T-cell (primary cell): Measurements from ENCODE around the gene GPATCH4. TPM values are rescaled to one million over a fixed set of nuclear protein-coding genes. Genes with fewer than 3 reads are reported as not detected.

Experiments
- ATAC-seq, 4 experiments: fragments of 200-7000 bp in 3 of 4; fragments of 150-1000 bp in 1 of 4; cut with Tn5 transposase; replicated peaks in 1 of 4; 1 replicate in 3 of 4; 2 replicates in 1 of 4; pipeline ENCODE4 v1.10.0; 2021; ENCODE audit warnings: moderate library complexity in 3 of 4, mild to moderate bottlenecking in 2 of 4, moderate number of reproducible peaks in 1 of 4
- CTCF ChIA-PET, 2 donors: fragments of 300-600 bp; sonication (Branson Sonifier 250); formaldehyde crosslinking; loops; one replicate each; lab custom pipeline; 2022; ENCODE audit warnings: antibody characterized with exemption in 2 of 2; lab: Charles Lee
- POLR2A ChIA-PET, 2 donors: fragments of 300-600 bp; sonication (Branson Sonifier 250); formaldehyde crosslinking; loops; one replicate each; lab custom pipeline; 2022; ENCODE audit warnings: antibody characterized with exemption in 2 of 2; lab: Charles Lee
- DNase-seq, 35 experiments: peaks; one replicate each; pipeline versions ENCODE4 v3.0.0 to v3.0.0-alpha.2; 2013 to 2023
- H3K27ac ChIP-seq: one replicate; pipeline ENCODE4 v1.5.1; 2013; ENCODE audit warnings: low read length
- H3K27me3 ChIP-seq, 2 experiments: replicated peaks in 1 of 2; 1 replicate in 1 of 2; 2 replicates in 1 of 2; pipeline versions ENCODE4 v1.6.1 to v1.7.0; 2013; ENCODE audit warnings: low read length in 1 of 2, mixed read lengths in 1 of 2; ENCODE audit not compliant: control insufficient read depth in 2 of 2, insufficient read depth in 2 of 2; ENCODE audit errors: extremely low read depth in 1 of 2
- H3K36me3 ChIP-seq, 2 donors: 1 replicate in 1 of 2; 2 replicates in 1 of 2; pipeline versions ENCODE4 v1.6.1 to v1.7.0; 2013; ENCODE audit warnings: low read length in 1 of 2; ENCODE audit not compliant: control insufficient read depth in 2 of 2, insufficient read depth in 1 of 2; ENCODE audit errors: extremely low read depth in 1 of 2
- H3K4me1 ChIP-seq, 2 experiments: 1 replicate in 1 of 2; 2 replicates in 1 of 2; pipeline versions ENCODE4 v1.6.1 to v1.7.0; 2013; ENCODE audit warnings: low read length in 2 of 2, mixed read lengths in 1 of 2; ENCODE audit not compliant: insufficient read depth in 2 of 2, control insufficient read depth in 1 of 2; ENCODE audit errors: extremely low read depth in 1 of 2
- H3K4me3 ChIP-seq, 2 donors: 1 replicate in 1 of 2; 2 replicates in 1 of 2; pipeline versions ENCODE4 v1.5.1 to v1.7.0; 2013; ENCODE audit warnings: mild to moderate bottlenecking in 2 of 2, low read length in 1 of 2, moderate library complexity in 1 of 2; ENCODE audit not compliant: control insufficient read depth in 1 of 2; ENCODE audit errors: extremely low read depth in 1 of 2
- H3K9me3 ChIP-seq: 2 replicates; pipeline ENCODE4 v1.7.0; 2013
- H3K27ac Mint-ChIP-seq, 2 donors: one replicate each; pipeline ENCODE4 v1.8.0; 2020 to 2021; ENCODE audit warnings: mild to moderate bottlenecking in 2 of 2, mixed read lengths in 2 of 2
- H3K27me3 Mint-ChIP-seq, 2 donors: one replicate each; pipeline ENCODE4 v1.8.0; 2021 to 2022; ENCODE audit warnings: mixed read lengths in 2 of 2
- H3K36me3 Mint-ChIP-seq: one replicate; pipeline ENCODE4 v1.8.0; 2021; ENCODE audit warnings: mixed read lengths
- H3K4me1 Mint-ChIP-seq, 3 donors: one replicate each; pipeline ENCODE4 v1.8.0; 2020 to 2022; ENCODE audit warnings: mixed read lengths in 3 of 3, mild to moderate bottlenecking in 1 of 3
- H3K4me3 Mint-ChIP-seq, 3 donors: one replicate each; pipeline ENCODE4 v1.8.0; 2020 to 2022; ENCODE audit warnings: mild to moderate bottlenecking in 3 of 3, mixed read lengths in 3 of 3, moderate library complexity in 3 of 3
- H3K9me3 Mint-ChIP-seq, 3 donors: one replicate each; pipeline ENCODE4 v1.8.0; 2020 to 2022; ENCODE audit warnings: mixed read lengths in 3 of 3
- WGBS: methylation state at CpG from one replicate; pipeline ENCODE4 v1.1.5; 2013; ENCODE audit warnings: missing lambda C conversion rate; ENCODE audit not compliant: insufficient coverage; 5-methylcytosine and 5-hydroxymethylcytosine counted together
- total RNA-seq, 35 experiments: library from RNA in 6 of 35; stranded (reverse) in 6 of 35; fragments of 120-200 nt in 1 of 35; gene quantifications; one replicate each; pipeline versions ENCODE4 v1.2.1 to v1.2.4 and lab custom pipeline; 2013 to 2026

The GPATCH4 gene
- total RNA-seq (10 to 100 TPM; 34.3 to 41.6 (median 40.6) TPM), total RNA-seq (lab: John Stamatoyannopoulos, UW) (28.6 to 244 (median 39.3) reads per million in 29 experiments)
- 26.7 TPM for total RNA-seq (2013)

GRCh38 chr1:156601122-156601830 lies at the start of gene GPATCH4:
TSS of gene GPATCH4 (minus strand) at chr1:156601479.
- CTCF ChIA-PET, result interaction anchor here in 1 of 2 donors (0.6 to 1.3 kb wide), 8 partner anchors 8 to 275 kb away, joined by 3 to 4 read pairs (median 3); partner anchors contain the start of gene NAXE
- H3K36me3 Mint-ChIP-seq, result peaks cover 17% of the 10 kb centered on the region
- 0% methylated on average over 27 of the region's 35 CpGs for WGBS
- Histone ChIP-seq H3K27ac (peak within 1 kb of the TSS; percentile 77), H3K36me3 (peaks cover 8 to 27% of the 10 kb centered on the region in 2 donors), H3K4me3 (peak within 1 kb of the TSS; percentile 96 to 99), H3K4me1 (peaks cover 12 to 33% of the 10 kb centered on the region in 2 experiments), H3K9me3 (no peaks in the 10 kb centered on the region), H3K27me3 (no peaks in the 10 kb centered on the region)
- ATAC-seq (peak; percentile 86 to 90 (median 88)), DNase-seq (peak; percentile 43 to 82 (median 60))
- H3K4me3 Mint-ChIP-seq, result peak within 1 kb of the TSS; percentile 79 to 100 (median 99)
- H3K27me3 Mint-ChIP-seq, result no peaks in the 10 kb centered on the region
- peaks cover 26 to 35% (median 35%) of the 10 kb centered on the region in 3 donors for H3K4me1 Mint-ChIP-seq
- H3K27ac Mint-ChIP-seq, result peak within 1 kb of the TSS; percentile 93 to 97
- no peaks in the 10 kb centered on the region for H3K9me3 Mint-ChIP-seq
- POLR2A ChIA-PET, result interaction anchor here in 1 of 2 donors (0.6 kb wide), 1 partner anchor 100 kb away, joined by 5 read pairs; no protein-coding TSS in a partner anchor

GRCh38 chr1:156648951-156649350 lies 47.7 kb upstream of the GPATCH4 start:
- H3K4me1 ChIP-seq, result peaks cover 0 to 3% of the 10 kb centered on the region in 2 experiments
- no peaks in the 10 kb centered on the region for H3K9me3 ChIP-seq
- H3K27me3 Mint-ChIP-seq, result peaks cover 72 to 88% of the 10 kb centered on the region in 2 donors
- ATAC-seq (no peak), DNase-seq (no peak)
- CTCF ChIA-PET, result interaction anchor here (0.6 to 1.5 kb wide), 5 partner anchors 9 to 38 kb away, joined by 3 to 6 read pairs (median 3); no protein-coding TSS in a partner anchor
- no peaks in the 10 kb centered on the region for H3K36me3 Mint-ChIP-seq
- no peak overlapping the region for H3K27ac Mint-ChIP-seq
- POLR2A ChIA-PET, result no interaction called here
- H3K27me3 ChIP-seq, result peaks cover 11 to 94% of the 10 kb centered on the region in 2 experiments
- no peaks in the 10 kb centered on the region for H3K9me3 Mint-ChIP-seq
- 10% methylated on average over 1 of the region's 2 CpGs for WGBS
- no peaks in the 10 kb centered on the region for H3K36me3 ChIP-seq
- H3K27ac ChIP-seq, result no peak overlapping the region
- H3K4me3 ChIP-seq, result no peak overlapping the region
- H3K4me3 Mint-ChIP-seq, result no peak overlapping the region
- peaks cover 0 to 7% (median 6%) of the 10 kb centered on the region in 3 donors for H3K4me1 Mint-ChIP-seq

- Histone ChIP-seq H3K4me1 (peaks cover 0 to 8% of the 10 kb centered on the region in 2 experiments), H3K4me3 (no peak overlapping the region), H3K9me3 (no peaks in the 10 kb centered on the region), H3K27ac (no peak overlapping the region), H3K27me3 (peaks cover 11 to 94% of the 10 kb centered on the region in 2 experiments), H3K36me3 (no peaks in the 10 kb centered on the region)
- H3K9me3 Mint-ChIP-seq, result no peaks in the 10 kb centered on the region
- H3K36me3 Mint-ChIP-seq, result no peaks in the 10 kb centered on the region
- H3K27ac Mint-ChIP-seq, result no peak overlapping the region
- peaks cover 71 to 88% of the 10 kb centered on the region in 2 donors for H3K27me3 Mint-ChIP-seq
- ChIA-PET CTCF (interaction anchor here (0.8 to 1.5 kb wide), 3 partner anchors 9 to 21 kb away, joined by 3 to 5 read pairs (median 3); no protein-coding TSS in a partner anchor), POLR2A (no interaction called here)
- WGBS, result 83% methylated on average over 7 of the region's 10 CpGs
- peaks cover 4 to 12% (median 11%) of the 10 kb centered on the region in 3 donors for H3K4me1 Mint-ChIP-seq
- ATAC-seq (no peak), DNase-seq (no peak)
- no peak overlapping the region for H3K4me3 Mint-ChIP-seq
Measured at GRCh38 chr1:156648496-156648895, 47.2 kb upstream of the GPATCH4 start.

GRCh38 chr1:156647351-156647750 lies 46.1 kb upstream of the GPATCH4 start:
- Mint-ChIP-seq H3K9me3 (no peaks in the 10 kb centered on the region), H3K4me3 (no peak overlapping the region), H3K27me3 (peaks cover 68 to 89% of the 10 kb centered on the region in 2 donors), H3K4me1 (peaks cover 15 to 23% (median 21%) of the 10 kb centered on the region in 3 donors), H3K27ac (no peak overlapping the region), H3K36me3 (no peaks in the 10 kb centered on the region)
- no peak overlapping the region for H3K27ac ChIP-seq
- POLR2A ChIA-PET, result no interaction called here
- H3K9me3 ChIP-seq, result no peaks in the 10 kb centered on the region
- peaks cover 17 to 91% of the 10 kb centered on the region in 2 experiments for H3K27me3 ChIP-seq
- H3K4me1 ChIP-seq, result peaks cover 5 to 19% of the 10 kb centered on the region in 2 experiments
- no peak overlapping the region for H3K4me3 ChIP-seq
- ATAC-seq (no peak), DNase-seq (no peak)
- WGBS, result 83% methylated on average over 8 of the region's 10 CpGs
- H3K36me3 ChIP-seq, result no peaks in the 10 kb centered on the region
- CTCF ChIA-PET, result no interaction called here

GRCh38 chr1:156646738-156647211 lies 45.5 kb upstream of the GPATCH4 start:
- ChIA-PET CTCF (no interaction called here), POLR2A (no interaction called here)
- H3K4me3 Mint-ChIP-seq, result no peak overlapping the region
- 26% methylated on average over 51 of the region's 51 CpGs for WGBS
- ATAC-seq (no peak), DNase-seq (no peak)
- no peak overlapping the region for H3K27ac ChIP-seq
- H3K9me3 ChIP-seq, result no peaks in the 10 kb centered on the region
- H3K4me1 Mint-ChIP-seq, result peaks cover 16 to 25% (median 22%) of the 10 kb centered on the region in 3 donors
- no peak overlapping the region for H3K4me3 ChIP-seq
- peaks cover 17 to 91% of the 10 kb centered on the region in 2 experiments for H3K27me3 ChIP-seq
- no peaks in the 10 kb centered on the region for H3K36me3 Mint-ChIP-seq
- peaks cover 64 to 86% of the 10 kb centered on the region in 2 donors for H3K27me3 Mint-ChIP-seq
- peaks cover 5 to 25% of the 10 kb centered on the region in 2 experiments for H3K4me1 ChIP-seq
- H3K36me3 ChIP-seq, result no peaks in the 10 kb centered on the region
- no peaks in the 10 kb centered on the region for H3K9me3 Mint-ChIP-seq
- H3K27ac Mint-ChIP-seq, result no peak overlapping the region

GRCh38 chr1:156645666-156646065 lies 44.4 kb upstream of the GPATCH4 start:
- POLR2A ChIA-PET, result no interaction called here
- CTCF ChIA-PET, result interaction anchor here in 1 of 2 donors (0.6 kb wide), 1 partner anchor 235 kb away, joined by 3 read pairs; no protein-coding TSS in a partner anchor
- Mint-ChIP-seq H3K36me3 (no peaks in the 10 kb centered on the region), H3K27ac (no peak overlapping the region), H3K9me3 (no peaks in the 10 kb centered on the region), H3K27me3 (peaks cover 66 to 86% of the 10 kb centered on the region in 2 donors), H3K4me3 (no peak overlapping the region), H3K4me1 (peaks cover 20 to 36% (median 33%) of the 10 kb centered on the region in 3 donors)
- Histone ChIP-seq H3K36me3 (no peaks in the 10 kb centered on the region), H3K9me3 (no peaks in the 10 kb centered on the region), H3K27me3 (peaks cover 22 to 93% of the 10 kb centered on the region in 2 experiments), H3K4me1 (peaks cover 9 to 34% of the 10 kb centered on the region in 2 experiments), H3K27ac (no peak overlapping the region), H3K4me3 (no peak overlapping the region)
- WGBS, result 88% methylated on average over 1 of the region's 1 CpG
- no peak for ATAC-seq
- DNase-seq, result no peak
